ENCODE measurements around the gene TNFRSF14. TPM values are rescaled to one million over a fixed set of nuclear protein-coding genes. Genes with fewer than 3 reads are reported as not detected.

The TNFRSF14 gene
- 12.3 and 31.8 TPM in 2 replicates for total RNA-seq

DNA sequence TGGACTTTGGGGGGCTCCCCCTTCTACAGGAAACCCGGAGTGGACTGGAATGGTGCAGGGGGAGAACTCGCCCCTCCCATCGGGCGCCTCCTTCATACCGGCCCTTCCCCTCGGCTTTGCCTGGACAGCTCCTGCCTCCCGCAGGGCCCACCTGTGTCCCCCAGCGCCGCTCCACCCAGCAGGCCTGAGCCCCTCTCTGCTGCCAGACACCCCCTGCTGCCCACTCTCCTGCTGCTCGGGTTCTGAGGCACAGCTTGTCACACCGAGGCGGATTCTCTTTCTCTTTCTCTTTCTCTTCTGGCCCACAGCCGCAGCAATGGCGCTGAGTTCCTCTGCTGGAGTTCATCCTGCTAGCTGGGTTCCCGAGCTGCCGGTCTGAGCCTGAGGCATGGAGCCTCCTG, at the start of gene TNFRSF14:
TSS of gene TNFRSF14 (plus strand) at position 95 of the 401 bp plus-strand sequence. CDS start at position 389, 294 bp downstream.

DNA sequence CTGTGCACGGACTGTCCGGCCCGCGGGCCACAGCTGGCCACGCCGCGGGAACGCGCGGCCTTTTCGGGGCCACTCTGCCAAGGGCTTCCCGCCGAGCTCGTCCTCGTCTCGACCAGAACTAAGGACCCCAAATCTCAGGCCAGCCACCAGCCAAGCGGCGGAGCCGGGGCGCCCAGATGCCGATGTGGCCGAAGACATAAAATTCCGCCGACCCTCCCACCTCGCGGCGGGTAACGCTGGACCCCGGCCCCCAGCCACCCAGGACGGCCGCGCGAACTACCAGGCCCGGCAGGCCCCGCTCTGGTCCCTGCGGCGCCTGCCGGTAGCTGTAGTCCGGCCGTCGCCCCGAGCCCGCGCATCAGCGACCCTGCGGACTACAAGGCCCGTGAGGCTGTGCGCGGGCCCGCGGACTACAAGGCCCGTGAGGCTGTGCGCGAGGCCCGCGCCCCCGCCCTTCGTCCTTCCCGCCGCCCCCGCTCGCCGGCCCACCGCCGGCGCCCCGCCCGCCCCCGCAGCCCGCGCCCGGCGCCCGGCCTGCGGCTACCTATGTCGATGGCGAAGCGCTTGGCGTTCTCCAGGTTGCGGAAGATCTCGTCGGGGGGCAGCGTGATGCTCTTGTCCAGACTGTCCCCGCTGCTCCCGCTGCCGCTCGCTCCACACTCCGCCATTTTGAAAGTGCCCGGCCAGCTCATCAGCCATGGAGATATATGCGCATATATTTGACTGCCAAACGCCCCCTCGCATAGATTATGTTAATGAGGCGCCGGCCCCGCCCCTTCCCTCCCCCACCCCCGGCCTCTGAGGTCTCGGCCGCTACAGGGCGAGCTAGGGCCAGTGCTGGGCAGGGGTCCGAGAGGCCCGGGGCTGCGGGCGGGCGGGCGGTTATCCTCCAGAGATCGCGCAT, 30.0 kb upstream of the TNFRSF14 start, which contains the start of gene PANK4:
TSS of gene PANK4 (minus strand) at position 677 of the 904 bp plus-strand sequence. CDS start at position 668, 9 bp downstream.

DNA sequence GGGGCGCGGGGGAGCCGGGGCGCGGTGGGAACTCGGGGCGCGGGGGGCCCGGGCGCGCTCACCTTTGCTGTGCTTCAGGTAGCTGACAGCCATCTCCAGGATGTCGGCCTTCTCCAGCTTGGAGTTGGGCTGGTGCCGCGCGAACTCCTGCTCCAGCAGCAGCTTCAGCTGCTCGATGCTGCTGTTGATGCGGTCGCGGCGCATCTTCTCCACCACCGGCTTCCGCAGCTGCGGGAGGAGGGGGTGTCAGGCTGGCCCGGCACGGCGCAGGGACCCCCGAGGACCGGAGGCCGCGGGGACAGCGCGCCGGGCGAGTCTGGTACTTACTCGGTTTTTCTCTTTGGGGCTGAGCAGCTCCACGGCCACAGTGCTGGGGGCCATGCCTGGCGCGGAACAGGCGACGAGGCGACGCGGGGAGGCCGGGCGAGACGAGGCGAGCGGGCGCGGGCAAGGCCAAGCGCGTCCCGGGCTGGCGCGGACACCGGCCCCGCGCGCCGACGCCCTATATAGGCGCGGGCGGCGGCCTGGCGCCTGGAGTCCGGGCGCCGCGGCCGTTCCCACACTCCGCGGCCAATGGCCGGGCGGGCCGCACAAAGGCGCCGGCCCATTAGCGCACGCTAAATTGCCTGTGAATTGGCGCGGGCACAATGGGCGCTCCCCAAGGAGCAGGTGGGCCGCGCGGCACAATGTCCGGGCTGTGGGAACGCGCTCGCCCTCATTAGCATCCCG, 26.2 kb upstream of the TNFRSF14 start, which contains the start of gene HES5:
TSS of gene HES5 (minus strand) at position 480 of the 729 bp plus-strand sequence. CDS start at position 381, 99 bp downstream.

DNA sequence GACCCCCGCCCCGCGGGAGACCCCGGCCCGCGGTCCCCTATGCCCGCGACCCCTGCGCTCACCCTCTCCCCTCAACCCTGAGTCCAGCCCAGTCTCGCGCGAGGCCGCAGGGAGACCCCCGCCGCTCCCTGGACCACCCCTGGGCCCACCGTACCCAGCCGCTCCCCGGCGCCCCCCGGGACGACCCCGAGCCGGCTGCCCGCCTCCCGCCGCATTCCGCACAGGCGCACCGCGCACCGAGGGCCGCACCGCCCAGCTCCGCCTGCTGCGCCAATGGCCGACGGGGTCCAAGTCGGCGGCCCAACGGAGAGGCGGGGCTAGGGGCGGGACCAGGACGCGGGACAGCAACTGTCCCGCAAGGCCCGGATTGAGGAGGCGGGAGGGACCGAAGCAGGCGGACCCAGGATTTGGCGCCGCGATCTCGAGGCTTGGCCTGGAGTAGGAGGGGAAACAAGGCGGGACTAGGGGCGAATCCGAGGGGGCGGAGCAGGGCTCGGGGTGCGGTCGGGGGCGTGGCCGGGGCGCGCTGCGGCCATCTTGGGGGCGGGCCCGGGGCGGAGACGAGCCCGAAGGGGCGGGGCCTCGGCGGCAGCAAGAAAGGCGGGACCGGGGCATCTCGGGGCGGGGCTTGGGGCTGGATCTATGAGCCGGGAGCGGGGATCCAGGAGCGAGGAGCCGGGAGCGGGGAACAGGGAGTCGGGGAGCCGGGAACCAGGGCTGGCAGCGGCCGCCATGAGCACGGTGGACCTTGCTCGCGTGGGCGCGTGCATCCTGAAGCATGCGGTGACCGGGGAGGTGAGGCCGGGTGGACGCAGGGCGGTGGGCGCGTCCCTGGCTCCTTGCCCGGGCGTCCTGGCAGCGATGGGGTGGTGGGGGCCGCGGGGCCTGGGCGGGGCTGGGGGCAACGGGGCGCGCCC, 30.2 kb downstream of the TNFRSF14 start, which contains the start of gene PRXL2B:
TSS of gene PRXL2B (plus strand) at position 624 of the 917 bp plus-strand sequence. CDS start at position 733, 109 bp downstream.

Other genes with a start within 250 kb of the TNFRSF14 start
- 3.8 and 16.8 TPM in 2 replicates for gene MORN1, start 164.8 kb upstream of the TNFRSF14 start, total RNA-seq
- gene RER1, start 164.5 kb upstream of the TNFRSF14 start, total RNA-seq = 67.3 and 76.7 TPM in 2 replicates
- gene PEX10, start 143.8 kb upstream of the TNFRSF14 start, total RNA-seq = 32.5 and 34.0 TPM in 2 replicates
- gene PLCH2, start 80.1 kb upstream of the TNFRSF14 start, total RNA-seq = 102 and 141 TPM in 2 replicates
- 21.2 and 23.8 TPM in 2 replicates for gene PANK4, start 29.8 kb upstream of the TNFRSF14 start, total RNA-seq
- 0.28 and 3.1 TPM in 2 replicates for gene HES5, start 26.1 kb upstream of the TNFRSF14 start, total RNA-seq
- 6.2 and 12.5 TPM in 2 replicates for gene PRXL2B, start 30.4 kb downstream of the TNFRSF14 start, total RNA-seq
- 0.57 TPM in 1 of 2 replicates, not detected in the other for gene MMEL1, start 76.6 kb downstream of the TNFRSF14 start, total RNA-seq
- gene TTC34, start 245.3 kb downstream of the TNFRSF14 start, total RNA-seq = under 0.01 and 0.07 TPM in 2 replicates